H9 (cell line): ENCODE measurements around the gene MON2. TPM values are rescaled to one million over a fixed set of nuclear protein-coding genes. Genes with fewer than 3 reads are reported as not detected.

Source experiments
- DNase-seq: peaks from one replicate; pipeline ENCODE4 v3.0.0-alpha.2; 2017
- H2AFZ ChIP-seq: one replicate; pipeline ENCODE4 v1.6.1; 2013; ENCODE audit warnings: mild to moderate bottlenecking, low read length, control low read depth, moderate library complexity
- H2AK5ac ChIP-seq: 2 replicates; pipeline ENCODE4 v1.6.1; 2013; ENCODE audit warnings: low read length, control low read depth, mixed read lengths; ENCODE audit not compliant: insufficient read length
- H2BK120ac ChIP-seq: one replicate; pipeline ENCODE4 v1.6.1; 2013; ENCODE audit warnings: low read depth, mild to moderate bottlenecking, low read length, control low read depth, inconsistent platforms; ENCODE audit not compliant: poor library complexity, severe bottlenecking
- H2BK12ac ChIP-seq: 2 replicates; pipeline ENCODE4 v1.6.1; 2013; ENCODE audit warnings: low read length, control low read depth, mixed read lengths, low read depth; ENCODE audit not compliant: insufficient read length
- H2BK15ac ChIP-seq: 2 replicates; pipeline ENCODE4 v1.6.1; 2013; ENCODE audit warnings: low read depth, low read length, control low read depth
- H2BK20ac ChIP-seq: one replicate; pipeline ENCODE4 v1.6.1; 2013; ENCODE audit warnings: low read depth, mild to moderate bottlenecking, low read length, control low read depth, inconsistent platforms; ENCODE audit not compliant: poor library complexity, severe bottlenecking
- H2BK5ac ChIP-seq: 2 replicates; pipeline ENCODE4 v1.6.1; 2013; ENCODE audit warnings: low read length, control low read depth, mixed read lengths; ENCODE audit not compliant: insufficient read length
- H3K14ac ChIP-seq: 2 replicates; pipeline ENCODE4 v1.6.1; 2013; ENCODE audit warnings: low read length, control low read depth; ENCODE audit not compliant: insufficient read depth
- H3K18ac ChIP-seq: 2 replicates; pipeline ENCODE4 v1.6.1; 2013; ENCODE audit warnings: low read depth, mild to moderate bottlenecking, mixed read lengths, low read length, control low read depth; ENCODE audit not compliant: insufficient read length
- H3K23ac ChIP-seq: 2 replicates; pipeline ENCODE4 v1.6.1; 2013; ENCODE audit warnings: low read length, control low read depth, mixed read lengths, low read depth; ENCODE audit not compliant: insufficient read length
- H3K23me2 ChIP-seq: 2 replicates; pipeline ENCODE4 v1.6.1; 2013; ENCODE audit warnings: low read depth, mild to moderate bottlenecking, mixed read lengths, low read length, control low read depth; ENCODE audit not compliant: insufficient read length, poor library complexity, severe bottlenecking
- H3K27ac ChIP-seq: 2 replicates; pipeline ENCODE4 v1.5.1; 2013; ENCODE audit warnings: low read length, control low read depth, mixed read lengths, low read depth; ENCODE audit not compliant: insufficient read length
- H3K27me3 ChIP-seq: 2 replicates; pipeline ENCODE4 v1.6.1; 2013; ENCODE audit warnings: low read length, control low read depth, inconsistent platforms; ENCODE audit not compliant: insufficient read depth
- H3K4ac ChIP-seq: 2 replicates; pipeline ENCODE4 v1.6.1; 2013; ENCODE audit warnings: low read depth, mild to moderate bottlenecking, control low read depth, inconsistent platforms, low read length, moderate library complexity
- H3K4me1 ChIP-seq: 2 replicates; pipeline ENCODE4 v1.6.1; 2013; ENCODE audit warnings: low read length, control low read depth, inconsistent platforms; ENCODE audit not compliant: insufficient read depth
- H3K4me2 ChIP-seq: 2 replicates; pipeline ENCODE4 v1.6.1; 2013; ENCODE audit warnings: low read length, control low read depth, mixed read lengths; ENCODE audit not compliant: insufficient read length, insufficient read depth
- H3K56ac ChIP-seq: 2 replicates; pipeline ENCODE4 v1.6.1; 2013; ENCODE audit warnings: low read depth, mild to moderate bottlenecking, mixed read lengths, low read length, control low read depth; ENCODE audit not compliant: insufficient read length
- H3K79me1 ChIP-seq: 2 replicates; pipeline ENCODE4 v1.6.1; 2013; ENCODE audit warnings: low read depth, mild to moderate bottlenecking, moderate library complexity, low read length, control low read depth, inconsistent platforms; ENCODE audit not compliant: insufficient read depth, poor library complexity, severe bottlenecking
- H3K79me2 ChIP-seq: 2 replicates; pipeline ENCODE4 v1.6.1; 2013; ENCODE audit warnings: low read length, control low read depth, inconsistent platforms; ENCODE audit not compliant: insufficient read depth
- H3K9ac ChIP-seq: 2 replicates; pipeline ENCODE4 v1.6.1; 2013; ENCODE audit warnings: low read length, control low read depth, mixed read lengths; ENCODE audit not compliant: insufficient read length; ENCODE audit errors: extremely low read depth
- H3K9me3 ChIP-seq: one replicate; pipeline ENCODE4 v1.6.1; 2013; ENCODE audit warnings: low read depth, low read length, inconsistent platforms; ENCODE audit not compliant: control insufficient read depth
- H3T11ph ChIP-seq: one replicate; pipeline ENCODE4 v1.6.1; 2013; ENCODE audit warnings: mild to moderate bottlenecking, low read length, control low read depth, inconsistent platforms
- H4K20me1 ChIP-seq: one replicate; pipeline ENCODE4 v1.6.1; 2013; ENCODE audit not compliant: control insufficient read depth, insufficient read length, insufficient read depth
- H4K5ac ChIP-seq: 2 replicates; pipeline ENCODE4 v1.6.1; 2013; ENCODE audit warnings: low read depth, mild to moderate bottlenecking, mixed read lengths, low read length, control low read depth; ENCODE audit not compliant: insufficient read length
- H4K8ac ChIP-seq: replicated peaks from 2 replicates; pipeline ENCODE4 v1.6.1; 2013; ENCODE audit warnings: low read length, control low read depth, mixed read lengths, low read depth; ENCODE audit not compliant: insufficient read length
- H4K91ac ChIP-seq: 2 replicates; pipeline ENCODE4 v1.6.1; 2013; ENCODE audit warnings: low read depth, mild to moderate bottlenecking, moderate library complexity, mixed read lengths, low read length, control low read depth; ENCODE audit not compliant: insufficient read length
- H3K27ac Mint-ChIP-seq, 3 experiments: 2 replicates in 2 of 3; 3 replicates in 1 of 3; pipeline ENCODE4 v1.8.0; 2020 to 2021; ENCODE audit warnings: mixed read lengths in 3 of 3, mild to moderate bottlenecking in 1 of 3, moderate library complexity in 1 of 3
- H3K27me3 Mint-ChIP-seq: 2 replicates; pipeline ENCODE4 v1.8.0; 2021; ENCODE audit warnings: low read depth, mild to moderate bottlenecking, moderate library complexity, mixed read lengths
- H3K36me3 Mint-ChIP-seq, 3 experiments: 2 replicates in 2 of 3; 3 replicates in 1 of 3; pipeline ENCODE4 v1.8.0; 2020 to 2021; ENCODE audit warnings: low read depth in 3 of 3, mixed read lengths in 3 of 3; ENCODE audit not compliant: insufficient read depth in 1 of 3
- H3K4me1 Mint-ChIP-seq, 2 experiments: 2 replicates each; pipeline ENCODE4 v1.8.0; 2020; ENCODE audit warnings: mixed read lengths in 2 of 2
- H3K4me3 Mint-ChIP-seq, 2 experiments: 2 replicates in 1 of 2; 3 replicates in 1 of 2; pipeline ENCODE4 v1.8.0; 2020 to 2021; ENCODE audit warnings: mild to moderate bottlenecking in 2 of 2, mixed read lengths in 2 of 2, moderate library complexity in 1 of 2
- H3K9me3 Mint-ChIP-seq, 2 experiments: 2 replicates in 1 of 2; 3 replicates in 1 of 2; pipeline ENCODE4 v1.8.0; 2020; ENCODE audit warnings: mild to moderate bottlenecking in 2 of 2, mixed read lengths in 2 of 2, moderate library complexity in 1 of 2
- WGBS: extraction: QIAGEN DNeasy Blood & Tissue Kit; methylation state at CpG from one replicate; pipeline ENCODE4 v1.1.7; 2013; ENCODE audit warnings: missing lambda C conversion rate, low lambda C conversion rate, mixed read lengths; ENCODE audit not compliant: insufficient read length; ENCODE audit errors: extremely low coverage; 5-methylcytosine and 5-hydroxymethylcytosine counted together
- total RNA-seq: library from RNA; stranded (reverse); gene quantifications from 2 replicates; pipeline ENCODE4 v1.2.1, GENCODE V29; 2021
- TF ChIP-seq, protein P1 (sequence below): fragments of 200-600 bp; sonication (generic); conservative IDR thresholded peaks from 3 replicates; pipeline ENCODE4 v1.8.0; 2021; ENCODE audit warnings: antibody characterized with exemption, mild to moderate bottlenecking

MON2 gene
- total RNA-seq, 1 experiment from 2014 or later = 21.9 TPM

DNA sequence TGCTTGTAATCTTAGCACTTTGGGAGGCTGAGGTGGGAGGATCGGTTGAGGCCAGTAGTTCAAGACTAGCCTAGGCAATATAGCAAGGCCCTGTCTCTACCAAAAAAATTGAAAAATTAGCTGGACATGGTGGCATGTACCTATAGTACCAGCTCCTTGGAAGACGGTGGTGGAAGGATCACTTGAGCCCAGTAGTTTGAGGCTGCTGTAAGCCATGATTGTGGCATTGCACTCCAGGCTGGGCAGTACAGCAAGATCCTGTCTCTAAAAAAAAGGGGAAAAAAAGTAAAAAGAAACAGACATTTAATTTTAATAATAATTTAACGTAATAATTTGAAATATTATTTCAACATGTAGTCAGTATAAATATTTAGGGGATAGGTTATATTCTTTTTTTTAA is 16.1 kb downstream of the MON2 start:
- H2BK5ac ChIP-seq = no peak overlapping the region
- WGBS = no CpG with 5 or more reads among the region's 3 CpGs
- TF ChIP-seq, protein P1, sequence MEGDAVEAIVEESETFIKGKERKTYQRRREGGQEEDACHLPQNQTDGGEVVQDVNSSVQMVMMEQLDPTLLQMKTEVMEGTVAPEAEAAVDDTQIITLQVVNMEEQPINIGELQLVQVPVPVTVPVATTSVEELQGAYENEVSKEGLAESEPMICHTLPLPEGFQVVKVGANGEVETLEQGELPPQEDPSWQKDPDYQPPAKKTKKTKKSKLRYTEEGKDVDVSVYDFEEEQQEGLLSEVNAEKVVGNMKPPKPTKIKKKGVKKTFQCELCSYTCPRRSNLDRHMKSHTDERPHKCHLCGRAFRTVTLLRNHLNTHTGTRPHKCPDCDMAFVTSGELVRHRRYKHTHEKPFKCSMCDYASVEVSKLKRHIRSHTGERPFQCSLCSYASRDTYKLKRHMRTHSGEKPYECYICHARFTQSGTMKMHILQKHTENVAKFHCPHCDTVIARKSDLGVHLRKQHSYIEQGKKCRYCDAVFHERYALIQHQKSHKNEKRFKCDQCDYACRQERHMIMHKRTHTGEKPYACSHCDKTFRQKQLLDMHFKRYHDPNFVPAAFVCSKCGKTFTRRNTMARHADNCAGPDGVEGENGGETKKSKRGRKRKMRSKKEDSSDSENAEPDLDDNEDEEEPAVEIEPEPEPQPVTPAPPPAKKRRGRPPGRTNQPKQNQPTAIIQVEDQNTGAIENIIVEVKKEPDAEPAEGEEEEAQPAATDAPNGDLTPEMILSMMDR = no peak
- H2BK120ac ChIP-seq = no peak overlapping the region
- H3K9me3 ChIP-seq = no peaks in the 10 kb centered on the region
- no peak overlapping the region for H2AK5ac ChIP-seq
- no peak overlapping the region for H3K9ac ChIP-seq
- Mint-ChIP-seq H3K27ac (no peak overlapping the region), H3K4me1 (no peaks in the 10 kb centered on the region), H3K9me3 (no peaks in the 10 kb centered on the region), H3K27me3 (no peaks in the 10 kb centered on the region), H3K36me3 (peaks cover 0 to 3% (median 3%) of the 10 kb centered on the region in 3 experiments; a peak in 1 of 7 replicates), H3K4me3 (no peak overlapping the region)
- H4K5ac ChIP-seq = no peak overlapping the region
- H2AFZ ChIP-seq = no peak overlapping the region
- no peak overlapping the region for H3K18ac ChIP-seq
- H2BK15ac ChIP-seq = no peak overlapping the region
- H3K27ac ChIP-seq = no peak overlapping the region
- peaks cover 4% of the 10 kb centered on the region for H3K79me1 ChIP-seq
- no peak for DNase-seq
- H3K23me2 ChIP-seq = no peaks in the 10 kb centered on the region
- H2BK20ac ChIP-seq = no peak overlapping the region
- no peak overlapping the region for H3K4me2 ChIP-seq
- no peak overlapping the region for H3T11ph ChIP-seq
- no peaks in the 10 kb centered on the region for H3K79me2 ChIP-seq
- no peak overlapping the region for H3K4ac ChIP-seq
- H3K4me1 ChIP-seq = no peaks in the 10 kb centered on the region
- no peaks in the 10 kb centered on the region for H4K20me1 ChIP-seq
- H2BK12ac ChIP-seq = no peak overlapping the region
- no peak overlapping the region for H4K91ac ChIP-seq
- no peak overlapping the region for H3K56ac ChIP-seq
- no peaks in the 10 kb centered on the region for H3K27me3 ChIP-seq
- H4K8ac ChIP-seq = no peak overlapping the region
- no peak overlapping the region for H3K14ac ChIP-seq
- H3K23ac ChIP-seq = no peak overlapping the region
